MG63 (cell line): ENCODE measurements around the gene NBPF6. TPM values are rescaled to one million over a fixed set of nuclear protein-coding genes. Genes with fewer than 3 reads are reported as not detected.

ENCODE experiments used
- total RNA-seq: library from RNA; depleted of rRNA; stranded (reverse); fragments of >200 nt; shearing (Covaris generic); gene quantifications from 2 replicates; pipeline ENCODE4 v1.2.3, GENCODE V29; 2014; ENCODE audit warnings: low replicate concordance; rRNA removed

Gene NBPF6
- total RNA-seq, 1 experiment from 2014 or later, result 0.13 TPM

Other genes with a start within 250 kb of the NBPF6 start
- 95.4 and 142 TPM in 2 replicates for gene SLC25A24, start 250.0 kb upstream of the NBPF6 start, total RNA-seq
- gene NBPF4, start 206.3 kb upstream of the NBPF6 start, total RNA-seq, result 1.5 and 4.4 TPM in 2 replicates
- gene EEIG2, start 109.8 kb downstream of the NBPF6 start, total RNA-seq, result 26.7 and 47.5 TPM in 2 replicates
- gene HENMT1, start 210.8 kb downstream of the NBPF6 start, total RNA-seq, result 12.3 and 20.2 TPM in 2 replicates
- 20.9 and 31.5 TPM in 2 replicates for gene PRPF38B, start 242.0 kb downstream of the NBPF6 start, total RNA-seq